Upper lobe of left lung (tissue), 4 donors: ENCODE data around the gene PPP1R37.

ENCODE experiments used
- POLR2A ChIP-seq, 4 donors: fragments of 450-650 bp; IDR thresholded peaks; one replicate each; pipeline ENCODE4 v1.5.1; 2016 to 2017; ENCODE audit warnings: antibody characterized with exemption in 4 of 4, mild to moderate bottlenecking in 2 of 4
- POLR2AphosphoS5 ChIP-seq, 2 donors: sonication (generic); formaldehyde crosslinking; IDR thresholded peaks; one replicate each; pipeline ENCODE4 v1.5.1; 2017; ENCODE audit warnings: antibody characterized with exemption in 2 of 2
- TF ChIP-seq, protein P1 (sequence below), 6 experiments: fragments of 450-650 bp in 4 of 6; fragments of 200-600 bp in 2 of 6; sonication (generic) in 2 of 6; IDR thresholded peaks; one replicate each; pipeline ENCODE4 v1.5.1; 2016 to 2019; ENCODE audit warnings: antibody characterized with exemption in 6 of 6

DNA sequence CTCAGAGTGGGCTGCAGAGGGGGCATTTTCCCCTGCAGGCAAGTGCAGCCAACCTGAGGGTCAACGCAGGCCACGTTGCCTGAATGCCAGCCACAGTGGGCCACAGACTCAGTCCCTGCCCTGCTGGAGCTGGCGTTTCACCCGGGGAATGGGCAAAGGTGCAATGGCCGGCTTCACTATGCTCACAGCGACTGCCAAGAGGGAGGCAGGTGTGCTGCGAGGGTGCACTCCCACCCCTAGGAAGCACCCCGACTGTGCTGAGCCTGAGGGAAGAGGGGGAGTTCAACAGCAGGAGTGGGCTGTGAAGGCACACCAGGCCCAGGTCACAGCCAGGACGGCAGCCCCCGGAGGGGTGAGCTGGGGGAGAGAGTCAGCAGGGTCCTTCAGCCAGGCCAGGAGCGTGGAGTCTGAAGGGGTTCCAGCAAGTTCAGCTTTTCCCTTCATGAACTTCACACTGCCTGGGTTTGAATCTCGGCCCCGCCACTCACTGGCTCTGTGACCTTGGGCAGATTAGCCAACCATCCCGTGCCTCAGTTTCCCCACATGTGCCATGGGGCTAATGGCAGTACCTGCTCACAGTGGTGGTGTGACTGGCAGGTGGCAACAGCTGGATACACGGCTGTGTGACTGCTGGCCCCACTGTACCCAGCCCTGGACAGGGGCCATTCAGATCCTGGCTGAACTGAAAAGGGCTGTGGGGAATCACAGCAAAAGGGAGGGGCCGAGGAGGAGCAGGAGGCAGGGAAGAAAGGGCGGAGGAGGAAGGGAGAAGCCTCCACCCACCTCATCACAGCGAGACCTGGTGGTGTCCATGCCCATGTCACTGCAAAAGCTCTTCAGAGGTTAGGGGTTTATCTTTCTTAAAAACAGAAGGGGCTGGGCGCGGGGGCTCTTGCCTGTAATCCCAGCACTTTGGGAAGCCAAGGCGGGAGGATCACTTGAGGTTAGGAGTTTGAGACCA, 77.4 kb downstream of the PPP1R37 start:
- no peak for TF ChIP-seq POLR2A (IDR thresholded peaks at IDR 0.05)
- TF ChIP-seq, protein P1, sequence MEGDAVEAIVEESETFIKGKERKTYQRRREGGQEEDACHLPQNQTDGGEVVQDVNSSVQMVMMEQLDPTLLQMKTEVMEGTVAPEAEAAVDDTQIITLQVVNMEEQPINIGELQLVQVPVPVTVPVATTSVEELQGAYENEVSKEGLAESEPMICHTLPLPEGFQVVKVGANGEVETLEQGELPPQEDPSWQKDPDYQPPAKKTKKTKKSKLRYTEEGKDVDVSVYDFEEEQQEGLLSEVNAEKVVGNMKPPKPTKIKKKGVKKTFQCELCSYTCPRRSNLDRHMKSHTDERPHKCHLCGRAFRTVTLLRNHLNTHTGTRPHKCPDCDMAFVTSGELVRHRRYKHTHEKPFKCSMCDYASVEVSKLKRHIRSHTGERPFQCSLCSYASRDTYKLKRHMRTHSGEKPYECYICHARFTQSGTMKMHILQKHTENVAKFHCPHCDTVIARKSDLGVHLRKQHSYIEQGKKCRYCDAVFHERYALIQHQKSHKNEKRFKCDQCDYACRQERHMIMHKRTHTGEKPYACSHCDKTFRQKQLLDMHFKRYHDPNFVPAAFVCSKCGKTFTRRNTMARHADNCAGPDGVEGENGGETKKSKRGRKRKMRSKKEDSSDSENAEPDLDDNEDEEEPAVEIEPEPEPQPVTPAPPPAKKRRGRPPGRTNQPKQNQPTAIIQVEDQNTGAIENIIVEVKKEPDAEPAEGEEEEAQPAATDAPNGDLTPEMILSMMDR (IDR thresholded peaks at IDR 0.05): no peak
- TF ChIP-seq POLR2AphosphoS5 (IDR thresholded peaks at IDR 0.05): no peak
